ENCODE results near the gene RAB9A. TPM values are rescaled to one million over a fixed set of nuclear protein-coding genes. Genes with fewer than 3 reads are reported as not detected.

The RAB9A gene
- polyA plus RNA-seq, 3 donors: 17.9 to 38.1 (median 30.8) TPM

DNA sequence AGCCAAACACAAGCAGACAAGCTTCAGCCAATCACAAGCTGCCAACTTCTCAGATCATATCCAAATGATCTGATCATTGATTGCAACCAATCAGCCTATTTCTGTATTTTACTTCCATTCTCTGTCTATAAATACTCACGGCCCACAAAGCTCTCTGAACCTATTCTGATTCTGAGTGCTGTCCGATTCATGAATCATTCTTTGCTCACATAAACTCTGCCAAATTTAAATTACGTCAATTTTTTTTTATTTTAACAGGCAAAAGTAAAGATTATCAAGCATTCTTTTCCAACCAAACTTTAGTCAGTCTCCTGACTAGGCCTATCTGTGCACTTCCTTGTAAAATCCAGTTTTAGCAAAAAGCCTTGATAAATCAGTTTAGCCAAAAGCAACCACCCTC, 37.8 kb upstream of the RAB9A start:
- no peak overlapping the region for H3K4me2 ChIP-seq (replicated peaks; ENCODE audit: extremely low read depth, low read length, poor library complexity, severe bottlenecking)
- H3K9me3 Mint-ChIP-seq: peaks cover 2 to 25% (median 15%) of the 10 kb centered on the region in 7 donors

DNA sequence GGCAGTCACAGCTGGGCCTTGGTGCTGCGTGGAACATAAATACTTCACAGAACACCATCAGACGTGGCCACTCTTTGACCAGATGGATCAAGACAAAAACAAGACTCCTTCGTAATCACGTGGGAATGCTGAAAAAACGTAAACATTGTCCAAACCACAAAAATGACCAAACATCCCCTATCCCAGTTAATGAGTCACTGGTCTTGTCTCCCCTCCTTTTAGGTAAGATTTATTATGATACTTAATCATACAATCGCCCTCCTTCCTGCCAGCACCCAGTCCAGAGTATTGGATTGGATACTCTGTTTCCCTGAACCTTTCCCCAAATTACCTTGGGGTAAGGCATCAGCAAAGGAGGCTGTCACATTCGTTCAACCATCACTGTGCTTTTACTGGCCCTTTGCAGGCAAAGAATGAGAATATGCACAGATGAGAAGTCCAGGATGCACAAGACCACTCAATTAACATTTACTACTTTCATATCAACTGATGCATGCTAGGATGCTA, 36.6 kb upstream of the RAB9A start:
- peak overlapping the region; percentile 35 to 72 (median 42) for H3K4me3 ChIP-seq (replicated peaks in 1 of 3; ENCODE audit: low read depth in 2 of 3, low read length in 3 of 3)
- no peaks in the 10 kb centered on the region for H4K20me1 ChIP-seq (ENCODE audit: insufficient read depth, low read length)
- peak overlapping the region; percentile 83 for H3K9ac ChIP-seq (ENCODE audit: insufficient read depth, low read length, poor library complexity, severe bottlenecking)
- peak overlapping the region; percentile 74 to 97 (median 95) for H3K27ac Mint-ChIP-seq
- peaks cover 0 to 26% (median 1%) of the 10 kb centered on the region in 3 donors for H3K27me3 Mint-ChIP-seq (ENCODE audit: low read depth in 3 of 3)
- no peaks in the 10 kb centered on the region for H3K27me3 ChIP-seq (ENCODE audit: control insufficient read depth in 2 of 2, insufficient read depth in 2 of 2, low read length in 2 of 2)
- H3K4me2 ChIP-seq (replicated peaks; ENCODE audit: extremely low read depth, low read length, poor library complexity, severe bottlenecking): peak overlapping the region; percentile 77
- 0% methylated on average over 1 of the region's 7 CpGs for WGBS (ENCODE audit: insufficient coverage)
- H3K4me1 Mint-ChIP-seq: peaks cover 9% of the 10 kb centered on the region
- TF ChIP-seq, protein P1, sequence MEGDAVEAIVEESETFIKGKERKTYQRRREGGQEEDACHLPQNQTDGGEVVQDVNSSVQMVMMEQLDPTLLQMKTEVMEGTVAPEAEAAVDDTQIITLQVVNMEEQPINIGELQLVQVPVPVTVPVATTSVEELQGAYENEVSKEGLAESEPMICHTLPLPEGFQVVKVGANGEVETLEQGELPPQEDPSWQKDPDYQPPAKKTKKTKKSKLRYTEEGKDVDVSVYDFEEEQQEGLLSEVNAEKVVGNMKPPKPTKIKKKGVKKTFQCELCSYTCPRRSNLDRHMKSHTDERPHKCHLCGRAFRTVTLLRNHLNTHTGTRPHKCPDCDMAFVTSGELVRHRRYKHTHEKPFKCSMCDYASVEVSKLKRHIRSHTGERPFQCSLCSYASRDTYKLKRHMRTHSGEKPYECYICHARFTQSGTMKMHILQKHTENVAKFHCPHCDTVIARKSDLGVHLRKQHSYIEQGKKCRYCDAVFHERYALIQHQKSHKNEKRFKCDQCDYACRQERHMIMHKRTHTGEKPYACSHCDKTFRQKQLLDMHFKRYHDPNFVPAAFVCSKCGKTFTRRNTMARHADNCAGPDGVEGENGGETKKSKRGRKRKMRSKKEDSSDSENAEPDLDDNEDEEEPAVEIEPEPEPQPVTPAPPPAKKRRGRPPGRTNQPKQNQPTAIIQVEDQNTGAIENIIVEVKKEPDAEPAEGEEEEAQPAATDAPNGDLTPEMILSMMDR (IDR thresholded peaks at IDR 0.05): no peak
- H3K79me2 ChIP-seq (ENCODE audit: insufficient read depth, low read length): peaks cover 17% of the 10 kb centered on the region
- H3K4me3 Mint-ChIP-seq: peak overlapping the region; percentile 74 to 85
- peak in 2 of 3 donors; percentile 28 to 56 for DNase-seq
- H3K27ac ChIP-seq (ENCODE audit: low read depth in 1 of 2, low read length in 2 of 2): peak overlapping the region; percentile 89 to 99
- peak overlapping the region; percentile 55 for H2AFZ ChIP-seq (ENCODE audit: insufficient read depth, low read depth, low read length, poor library complexity, severe bottlenecking)
- peaks cover 14 to 17% of the 10 kb centered on the region in 2 donors for H3K36me3 Mint-ChIP-seq
- peaks cover 8 to 11% of the 10 kb centered on the region in 2 donors for H3K9me3 ChIP-seq (replicated peaks in 1 of 2; ENCODE audit: control insufficient read depth in 1 of 2, insufficient read depth in 1 of 2, low read length in 2 of 2)
- H3K36me3 ChIP-seq (replicated peaks in 1 of 2; ENCODE audit: control insufficient read depth in 1 of 2, insufficient read depth in 2 of 2, low read length in 2 of 2): peaks cover 6 to 8% of the 10 kb centered on the region in 2 donors
- intact Hi-C loops (cut with micrococcal nuclease): loop anchor here (5.0 to 10.0 kb wide), 2 partner anchors 40 to 82 kb away; partner anchors contain the start of genes OFD1 (in 2 of the 2) and TRAPPC2 (in 2 of the 2)
- H3K4me1 ChIP-seq (ENCODE audit: control insufficient read depth in 1 of 2, insufficient read depth in 2 of 2, low read length in 2 of 2): peaks cover 19 to 21% of the 10 kb centered on the region in 2 donors
- H3K9me3 Mint-ChIP-seq: peaks cover 2 to 25% (median 15%) of the 10 kb centered on the region in 7 donors

More for the DNA sequence above, 37.8 kb upstream of the RAB9A start:
- Histone ChIP-seq H3K4me3 (replicated peaks in 1 of 3; ENCODE audit: low read depth in 2 of 3, low read length in 3 of 3) (no peak overlapping the region), H4K20me1 (ENCODE audit: insufficient read depth, low read length) (no peaks in the 10 kb centered on the region), H3K4me1 (ENCODE audit: control insufficient read depth in 1 of 2, insufficient read depth in 2 of 2, low read length in 2 of 2) (peaks cover 19 to 21% of the 10 kb centered on the region in 2 donors), H3K27me3 (ENCODE audit: control insufficient read depth in 2 of 2, insufficient read depth in 2 of 2, low read length in 2 of 2) (no peaks in the 10 kb centered on the region), H2AFZ (ENCODE audit: insufficient read depth, low read depth, low read length, poor library complexity, severe bottlenecking) (no peak overlapping the region), H3K79me2 (ENCODE audit: insufficient read depth, low read length) (peaks cover 17% of the 10 kb centered on the region), H3K9ac (ENCODE audit: insufficient read depth, low read length, poor library complexity, severe bottlenecking) (no peak overlapping the region), H3K27ac (ENCODE audit: low read depth in 1 of 2, low read length in 2 of 2) (no peak overlapping the region), H3K36me3 (replicated peaks in 1 of 2; ENCODE audit: control insufficient read depth in 1 of 2, insufficient read depth in 2 of 2, low read length in 2 of 2) (peaks cover 3 to 6% of the 10 kb centered on the region in 2 donors), H3K9me3 (replicated peaks in 1 of 2; ENCODE audit: control insufficient read depth in 1 of 2, insufficient read depth in 1 of 2, low read length in 2 of 2) (peaks cover 8 to 11% of the 10 kb centered on the region in 2 donors)
- intact Hi-C loops (cut with micrococcal nuclease): loop anchor here (5.0 to 10.0 kb wide), 2 partner anchors 41 to 84 kb away; partner anchors contain the start of genes OFD1 (in 2 of the 2) and TRAPPC2 (in 2 of the 2)
- no peak overlapping the region for H3K27ac Mint-ChIP-seq
- H3K36me3 Mint-ChIP-seq: peaks cover 8% of the 10 kb centered on the region in 2 donors
- peaks cover 10% of the 10 kb centered on the region for H3K4me1 Mint-ChIP-seq
- no peak overlapping the region for H3K4me3 Mint-ChIP-seq
- H3K27me3 Mint-ChIP-seq (ENCODE audit: low read depth in 3 of 3): peaks cover 0 to 26% (median 1%) of the 10 kb centered on the region in 3 donors
- whole genome bisulfite sequencing (ENCODE audit: insufficient coverage): 100% methylated on average over 1 of the region's 3 CpGs
- TF ChIP-seq, protein P1 (IDR thresholded peaks at IDR 0.05): no peak
- no peak for DNase-seq

Measured in CD14-positive monocyte (primary cell).